H1 (cell line): Measurements from ENCODE around the gene ZMIZ1. TPM values are rescaled to one million over a fixed set of nuclear protein-coding genes. Genes with fewer than 3 reads are reported as not detected.

ENCODE experiments used
- CTCF ChIA-PET: fragments of 300-600 bp; sonication (Branson Sonifier 250); formaldehyde crosslinking; loops from one replicate; lab custom pipeline; 2021; ENCODE audit not compliant: partially characterized antibody; lab: Charles Lee
- POLR2A ChIA-PET: fragments of 300-600 bp; sonication (Branson Sonifier 250); formaldehyde crosslinking; loops from one replicate; lab custom pipeline; 2021; ENCODE audit warnings: inconsistent platforms; ENCODE audit not compliant: partially characterized antibody; lab: Charles Lee
- DNase-seq, 2 experiments: peaks; one replicate each; pipeline versions ENCODE4 v3.0.0 to v3.0.0-alpha.2; 2010 to 2022; ENCODE audit warnings: low spot score in 2 of 2, low read depth in 1 of 2, mixed read lengths in 1 of 2
- FAIRE-seq: peaks from 2 replicates; lab custom pipeline; 2011; peaks lifted over from hg19 to GRCh38; lab: Jason Lieb, UNC
- H2AFZ ChIP-seq: 2 replicates; pipeline ENCODE4 v1.8.1; 2012; ENCODE audit warnings: low read length, inconsistent platforms
- H2AK5ac ChIP-seq: 2 replicates; pipeline ENCODE4 v1.6.1; 2013; ENCODE audit warnings: low read depth, low read length
- H2BK120ac ChIP-seq: replicated peaks from 2 replicates; pipeline ENCODE3; 2013; ENCODE audit warnings: low read depth, low read length, inconsistent platforms
- H2BK12ac ChIP-seq: 2 replicates; pipeline ENCODE4 v1.6.1; 2013; ENCODE audit warnings: low read depth, low read length
- H2BK15ac ChIP-seq: 2 replicates; pipeline ENCODE4 v1.6.1; 2013; ENCODE audit warnings: low read length
- H2BK20ac ChIP-seq: 2 replicates; pipeline ENCODE4 v1.6.1; 2013; ENCODE audit warnings: low read length
- H2BK5ac ChIP-seq: 2 replicates; pipeline ENCODE4 v1.6.1; 2013; ENCODE audit warnings: low read depth, low read length
- H3K14ac ChIP-seq: 2 replicates; pipeline ENCODE4 v1.6.1; 2013; ENCODE audit warnings: inconsistent platforms; ENCODE audit not compliant: insufficient read length
- H3K18ac ChIP-seq: 2 replicates; pipeline ENCODE4 v1.6.1; 2013; ENCODE audit warnings: low read length; ENCODE audit errors: extremely low read depth
- H3K23ac ChIP-seq: 2 replicates; pipeline ENCODE4 v1.6.1; 2013; ENCODE audit warnings: inconsistent platforms; ENCODE audit not compliant: insufficient read length
- H3K23me2 ChIP-seq: 2 replicates; pipeline ENCODE4 v1.6.1; 2013; ENCODE audit warnings: low read depth, low read length
- H3K27ac ChIP-seq: 2 replicates; pipeline ENCODE4 v1.6.1; 2011; ENCODE audit warnings: low read depth, low read length, inconsistent platforms
- H3K27me3 ChIP-seq, 4 experiments: replicated peaks in 1 of 4; 1 replicate in 1 of 4; 2 replicates in 3 of 4; pipeline versions ENCODE4 v1.6.1 to v1.8.1; 2011 to 2013; ENCODE audit warnings: low read length in 3 of 4, mild to moderate bottlenecking in 3 of 4, inconsistent platforms in 2 of 4, mixed read lengths in 2 of 4, moderate library complexity in 1 of 4; ENCODE audit not compliant: control insufficient read depth in 3 of 4, insufficient read depth in 3 of 4; ENCODE audit errors: extremely low read depth in 1 of 4
- H3K36me3 ChIP-seq, 4 experiments: 2 replicates each; pipeline versions ENCODE4 v1.6.1 to v1.8.1; 2011 to 2013; ENCODE audit warnings: mild to moderate bottlenecking in 4 of 4, low read length in 3 of 4, moderate library complexity in 2 of 4, control low read depth in 1 of 4, inconsistent platforms in 1 of 4; ENCODE audit not compliant: insufficient read depth in 4 of 4, control insufficient read depth in 2 of 4
- H3K4ac ChIP-seq: replicated peaks from 2 replicates; pipeline ENCODE3; 2013; ENCODE audit warnings: low read length, low read depth, mixed read lengths, inconsistent platforms; ENCODE audit not compliant: insufficient read length
- H3K4me1 ChIP-seq, 4 experiments: replicated peaks in 1 of 4; 1 replicate in 1 of 4; 2 replicates in 3 of 4; pipeline versions ENCODE4 v1.6.1 to v1.8.1; 2011 to 2013; ENCODE audit warnings: low read length in 3 of 4, inconsistent platforms in 2 of 4, mixed read lengths in 1 of 4; ENCODE audit not compliant: insufficient read depth in 4 of 4, control insufficient read depth in 3 of 4
- H3K4me2 ChIP-seq, 2 experiments: 2 replicates each; pipeline versions ENCODE4 v1.6.1 to v1.8.1; 2011 to 2013; ENCODE audit warnings: low read depth in 2 of 2, low read length in 2 of 2, control low read depth in 1 of 2, inconsistent platforms in 1 of 2, mild to moderate bottlenecking in 1 of 2; ENCODE audit not compliant: insufficient read depth in 1 of 2
- H3K4me3 ChIP-seq, 4 experiments: fragments of 200-600, 300-600 bp in 1 of 4; sonication (generic), shearing (Covaris generic), sonication (Bioruptor Twin) in 1 of 4; 2 replicates each; pipeline versions ENCODE4 v1.5.1 to v1.8.1; 2011 to 2016; ENCODE audit warnings: low read length in 4 of 4, low read depth in 3 of 4, control low read depth in 2 of 4, inconsistent platforms in 2 of 4, mild to moderate bottlenecking in 2 of 4, mixed read lengths in 1 of 4, moderate library complexity in 1 of 4; ENCODE audit not compliant: insufficient read depth in 2 of 4; ENCODE audit errors: extremely low read depth in 1 of 4
- H3K56ac ChIP-seq: replicated peaks from 2 replicates; pipeline ENCODE3; 2013; ENCODE audit warnings: low read depth, mild to moderate bottlenecking, mixed read lengths, low read length, inconsistent platforms; ENCODE audit not compliant: insufficient read length
- H3K79me1 ChIP-seq: 2 replicates; pipeline ENCODE4 v1.6.1; 2013; ENCODE audit warnings: low read depth, low read length, control low read depth
- H3K79me2 ChIP-seq, 2 experiments: 2 replicates each; pipeline versions ENCODE4 v1.6.1 to v1.8.1; 2012 to 2013; ENCODE audit warnings: low read length in 2 of 2, mild to moderate bottlenecking in 2 of 2, inconsistent platforms in 1 of 2; ENCODE audit not compliant: insufficient read depth in 2 of 2, control insufficient read depth in 1 of 2
- H3K9ac ChIP-seq, 4 experiments: replicated peaks in 1 of 4; 1 replicate in 1 of 4; 2 replicates in 3 of 4; pipeline versions ENCODE4 v1.6.1 to v1.8.1; 2011 to 2013; ENCODE audit warnings: low read depth in 3 of 4, low read length in 3 of 4, control low read depth in 2 of 4, mild to moderate bottlenecking in 2 of 4, moderate library complexity in 2 of 4, inconsistent platforms in 1 of 4; ENCODE audit errors: extremely low read depth in 1 of 4
- H3K9me3 ChIP-seq, 2 experiments: 2 replicates each; pipeline versions ENCODE4 v1.6.1 to v1.8.1; 2012 to 2013; ENCODE audit warnings: mild to moderate bottlenecking in 2 of 2, moderate library complexity in 2 of 2, control low read depth in 1 of 2, inconsistent platforms in 1 of 2, low read depth in 1 of 2, low read length in 1 of 2, mixed read lengths in 1 of 2; ENCODE audit not compliant: insufficient read depth in 2 of 2
- H4K20me1 ChIP-seq, 2 experiments: replicated peaks in 1 of 2; 2 replicates each; pipeline versions ENCODE3 to v1.8.1; 2011 to 2013; ENCODE audit warnings: inconsistent platforms in 2 of 2, low read length in 2 of 2, mild to moderate bottlenecking in 1 of 2; ENCODE audit not compliant: insufficient read depth in 2 of 2, control insufficient read depth in 1 of 2
- H4K5ac ChIP-seq: 2 replicates; pipeline ENCODE4 v1.6.1; 2013; ENCODE audit warnings: low read length, low read depth, mixed read lengths, inconsistent platforms; ENCODE audit not compliant: insufficient read length
- H4K8ac ChIP-seq: 2 replicates; pipeline ENCODE4 v1.8.0; 2013; ENCODE audit warnings: mild to moderate bottlenecking, moderate library complexity, low read length, inconsistent platforms; ENCODE audit not compliant: insufficient read depth; ENCODE audit errors: extremely low read depth
- H4K91ac ChIP-seq: replicated peaks from 2 replicates; pipeline ENCODE3; 2013; ENCODE audit warnings: low read length, mixed read lengths, inconsistent platforms; ENCODE audit not compliant: insufficient read length
- ASH2L ChIP-seq: fragments of 200-600, 300-600 bp; sonication (generic); IDR thresholded peaks from one replicate; pipeline ENCODE4 v1.7.1; 2017; ENCODE audit warnings: low read length
- GTF2F1 ChIP-seq: IDR thresholded peaks from 2 replicates; pipeline ENCODE4 v1.6.1; 2012; ENCODE audit warnings: low read depth, low read length, improper control_type of control experiment, borderline replicate concordance
- HDAC2 ChIP-seq, 2 experiments: fragments of 300-600 bp in 1 of 2; sonication (generic) in 1 of 2; IDR thresholded peaks; 2 replicates each; pipeline ENCODE4 v1.6.1; 2011 to 2012; ENCODE audit warnings: low read depth in 2 of 2, low read length in 2 of 2, mild to moderate bottlenecking in 2 of 2, moderate library complexity in 2 of 2, borderline replicate concordance in 1 of 2, inconsistent platforms in 1 of 2
- JUND ChIP-seq: IDR thresholded peaks from 2 replicates; pipeline ENCODE4 v1.6.1; 2011; ENCODE audit warnings: mild to moderate bottlenecking, improper control_type of control experiment, low read length
- KDM1A ChIP-seq: fragments of 200-600, 300-600 bp; sonication (generic); IDR thresholded peaks from 2 replicates; pipeline ENCODE4 v1.7.1; 2016; ENCODE audit warnings: mild to moderate bottlenecking, low read length, borderline replicate concordance
- NRF1 ChIP-seq: IDR thresholded peaks from 2 replicates; pipeline ENCODE4 v1.6.1; 2011; ENCODE audit warnings: mild to moderate bottlenecking, low read depth, low read length, improper control_type of control experiment
- POLR2A ChIP-seq, 2 experiments: IDR thresholded peaks; 1 replicate in 1 of 2; 2 replicates in 1 of 2; pipeline ENCODE4 v1.6.1; 2011; ENCODE audit warnings: low read depth in 2 of 2, low read length in 2 of 2, mild to moderate bottlenecking in 2 of 2; ENCODE audit errors: control extremely low read depth in 1 of 2
- RBBP5 ChIP-seq: IDR thresholded peaks from 2 replicates; pipeline ENCODE4 v1.7.1; 2012; ENCODE audit warnings: low read depth, mild to moderate bottlenecking, inconsistent platforms, low read length, moderate library complexity, borderline replicate concordance
- RNF2 ChIP-seq: fragments of 200-900, 300-1000 bp; sonication (generic); IDR thresholded peaks from 2 replicates; pipeline ENCODE4 v1.7.1; 2016; ENCODE audit warnings: borderline replicate concordance, low read depth, mild to moderate bottlenecking, antibody characterized with exemption, low read length; ENCODE audit not compliant: poor library complexity, severe bottlenecking; ENCODE audit errors: missing control alignments
- SP2 ChIP-seq: IDR thresholded peaks from 2 replicates; pipeline ENCODE4 v1.6.1; 2012; ENCODE audit warnings: mild to moderate bottlenecking, low read length, inconsistent platforms
- TAF7 ChIP-seq: optimal IDR thresholded peaks from 2 replicates; pipeline ENCODE3; 2011; ENCODE audit warnings: low read depth, mild to moderate bottlenecking, inconsistent platforms, low read length, moderate library complexity, borderline replicate concordance
- USF2 ChIP-seq: IDR thresholded peaks from 2 replicates; pipeline ENCODE4 v1.6.1; 2011; ENCODE audit warnings: low read length, improper control_type of control experiment
- YY1 ChIP-seq: IDR thresholded peaks from 2 replicates; pipeline ENCODE4 v1.6.1; 2011; ENCODE audit warnings: low read depth, mild to moderate bottlenecking, low read length
- WGBS, 2 experiments: shearing (Covaris generic) in 1 of 2; methylation state at CpG; one replicate each; pipeline versions ENCODE4 v1.1.6 to v1.1.7; 2013 to 2015; ENCODE audit warnings: low lambda C conversion rate in 2 of 2, mixed read lengths in 2 of 2, inconsistent platforms in 1 of 2, low coverage in 1 of 2, missing lambda C conversion rate in 1 of 2; ENCODE audit not compliant: insufficient replicate concordance in 2 of 2, insufficient coverage in 1 of 2, insufficient read length in 1 of 2; ENCODE audit errors: extremely low coverage in 1 of 2, missing lambda C conversion rate in 1 of 2; 5-methylcytosine and 5-hydroxymethylcytosine counted together
- polyA plus RNA-seq, 7 experiments: library from polyadenylated mRNA; depleted of rRNA in 3 of 7; stranded (reverse) in 5 of 7; unstranded in 2 of 7; fragments of >200 nt in 5 of 7; fragments of 200-250 nt in 2 of 7; gene quantifications; 1 replicate in 5 of 7; 2 replicates in 1 of 7; 4 replicates in 1 of 7; pipeline versions ENCODE4 v1.2.1 to v1.2.3, GENCODE V29; 2011 to 2013; ENCODE audit warnings: missing spikeins in 2 of 7, mixed read lengths in 2 of 7
- total RNA-seq: library from RNA; stranded (reverse); fragmentation: NEBNext Ultra II Directional; extraction: Animal tissue kit (Norgen Biotek cat#: 25700); gene quantifications from 2 replicates; pipeline ENCODE4 v1.2.1, GENCODE V29; 2021

ZMIZ1 gene
- total and polyA plus RNA-seq, 2 of the 8 experiments (the other 6 are each of a cell fraction or from before 2014, with no cell fraction given), result 8.1 to 28.0 TPM

GRCh38 chr10:79269969-79270368, 201.2 kb downstream of the ZMIZ1 start:
- no peak overlapping the region for H2AFZ ChIP-seq
- no peaks in the 10 kb centered on the region for H3K27me3 ChIP-seq
- no peak overlapping the region for H3K4me3 ChIP-seq
- H3K56ac ChIP-seq, result no peak overlapping the region
- H3K36me3 ChIP-seq, result peaks cover 0 to 3% (median 0%) of the 10 kb centered on the region in 4 experiments; a peak in 1 of 8 replicates
- H2BK20ac ChIP-seq, result no peak overlapping the region
- H3K79me2 ChIP-seq, result no peaks in the 10 kb centered on the region
- no peaks in the 10 kb centered on the region; a peak in 3 of 7 replicates for H3K4me1 ChIP-seq
- no peak overlapping the region for H3K14ac ChIP-seq
- no peaks in the 10 kb centered on the region for H3K23me2 ChIP-seq
- H3K4me2 ChIP-seq, result no peak overlapping the region
- ChIA-PET CTCF (interaction anchor here (0.6 kb wide), 2 partner anchors 198 to 1240 kb away, joined by 3 to 5 read pairs; no protein-coding TSS in a partner anchor), POLR2A (no interaction called here)
- H3K4ac ChIP-seq, result no peak overlapping the region
- no peak overlapping the region for H3K27ac ChIP-seq
- peak overlapping the region; percentile 38; the same call in 1 of the 2 replicates for H4K8ac ChIP-seq
- no peak overlapping the region for H4K5ac ChIP-seq
- H3K9ac ChIP-seq, result no peak overlapping the region; a peak in 1 of 7 replicates
- WGBS, 2 experiments, result 91% methylated on average over 7 of the region's 7 CpGs; no CpG with 5 or more reads in 1 of the 2 experiments
- H2BK12ac ChIP-seq, result no peak overlapping the region
- H2BK15ac ChIP-seq, result no peak overlapping the region
- H3K79me1 ChIP-seq, result peaks cover 9% of the 10 kb centered on the region; the same call in 1 of the 2 replicates
- H2BK5ac ChIP-seq, result no peak overlapping the region
- no peak overlapping the region for H3K23ac ChIP-seq
- H2AK5ac ChIP-seq, result no peak overlapping the region
- FAIRE-seq, result no peak
- H3K9me3 ChIP-seq, result no peaks in the 10 kb centered on the region
- H2BK120ac ChIP-seq, result no peak overlapping the region
- peaks cover 9 to 15% of the 10 kb centered on the region in 2 experiments for H4K20me1 ChIP-seq
- H3K18ac ChIP-seq, result no peak overlapping the region; the same call in 1 of the 2 replicates
- no peak overlapping the region for H4K91ac ChIP-seq
- no peak for DNase-seq
- TF ChIP-seq SP2, result no peak
- TF ChIP-seq RNF2, result no peak
- no peak for TF ChIP-seq RBBP5
- TF ChIP-seq NRF1, result no peak
- no peak for TF ChIP-seq JUND
- TF ChIP-seq USF2, result no peak
- no peak for TF ChIP-seq ASH2L
- no peak for TF ChIP-seq YY1
- TF ChIP-seq HDAC2 (IDR thresholded peaks at IDR 0.05; ENCODE audit: borderline replicate concordance in 1 of 2, low read depth in 2 of 2, low read length in 2 of 2), result no peak
- no peak for TF ChIP-seq POLR2A (IDR thresholded peaks at IDR 0.05; ENCODE audit: control extremely low read depth in 1 of 2, low read depth in 2 of 2, low read length in 2 of 2)
- TF ChIP-seq TAF7, result no peak
- no peak for TF ChIP-seq KDM1A
- TF ChIP-seq GTF2F1, result no peak
